ENCODE measurements around the gene SCAMP2. TPM values are rescaled to one million over a fixed set of nuclear protein-coding genes. Genes with fewer than 3 reads are reported as not detected.

Gene SCAMP2
- total RNA-seq, 1 donor from 2014 or later, result 56.4 TPM

- Histone ChIP-seq H3K4me2 (ENCODE audit: low read length) (peak overlapping the region; percentile 33), H3K9ac (ENCODE audit: low read length) (peak overlapping the region; percentile 42), H3K27me3 (ENCODE audit: insufficient read depth, low read length) (no peaks in the 10 kb centered on the region), H3K36me3 (ENCODE audit: insufficient read depth, low read length) (no peaks in the 10 kb centered on the region), H2AFZ (ENCODE audit: low read depth, low read length) (no peak overlapping the region), H3K4me1 (ENCODE audit: insufficient read depth, low read length) (peaks cover 13% of the 10 kb centered on the region), H4K20me1 (ENCODE audit: insufficient read depth, low read length) (peaks cover 73% of the 10 kb centered on the region), H3K9me3 (ENCODE audit: insufficient read depth, low read depth, low read length) (no peaks in the 10 kb centered on the region), H3K27ac (ENCODE audit: low read depth, low read length) (peak overlapping the region; percentile 30), H3K79me2 (ENCODE audit: insufficient read depth, low read length) (peaks cover 57% of the 10 kb centered on the region), H3K4me3 (ENCODE audit: insufficient read depth, low read depth, low read length) (no peak overlapping the region)
- peaks cover 25% of the 10 kb centered on the region for H3K4me1 Mint-ChIP-seq (ENCODE audit: low read depth, unreplicated experiment)
- TF ChIP-seq EZH2 (IDR thresholded peaks at IDR 0.05; ENCODE audit: insufficient read depth, low read length), result no peak
- no peak for TF ChIP-seq CTCF (IDR thresholded peaks at IDR 0.05; ENCODE audit: insufficient read depth, low read depth, low read length)
- no peak overlapping the region for H3K27ac Mint-ChIP-seq (ENCODE audit: unreplicated experiment)
- H3K27me3 Mint-ChIP-seq (ENCODE audit: low read depth, unreplicated experiment), result no peaks in the 10 kb centered on the region
- H3K36me3 Mint-ChIP-seq (ENCODE audit: low read depth, unreplicated experiment), result peaks cover 17% of the 10 kb centered on the region
- H3K4me3 Mint-ChIP-seq (ENCODE audit: unreplicated experiment), result peak overlapping the region; percentile 40
- no peak for FAIRE-seq
- H3K9me3 Mint-ChIP-seq (ENCODE audit: unreplicated experiment), result peaks cover 4% of the 10 kb centered on the region
- DNase-seq (ENCODE audit: low read depth), result peak; percentile 50
Observed at GRCh38 chr15:74863239-74864056, 9.7 kb downstream of the SCAMP2 start.

- no peak for DNase-seq (ENCODE audit: low read depth)
- no peak for FAIRE-seq
- Mint-ChIP-seq H3K4me3 (ENCODE audit: unreplicated experiment) (no peak overlapping the region), H3K9me3 (ENCODE audit: unreplicated experiment) (no peaks in the 10 kb centered on the region), H3K27me3 (ENCODE audit: low read depth, unreplicated experiment) (no peaks in the 10 kb centered on the region), H3K4me1 (ENCODE audit: low read depth, unreplicated experiment) (peaks cover 2% of the 10 kb centered on the region), H3K27ac (ENCODE audit: unreplicated experiment) (no peak overlapping the region), H3K36me3 (ENCODE audit: low read depth, unreplicated experiment) (peaks cover 4% of the 10 kb centered on the region)
- Histone ChIP-seq H3K9ac (ENCODE audit: low read length) (no peak overlapping the region), H2AFZ (ENCODE audit: low read depth, low read length) (no peak overlapping the region), H3K9me3 (ENCODE audit: insufficient read depth, low read depth, low read length) (no peaks in the 10 kb centered on the region), H3K36me3 (ENCODE audit: insufficient read depth, low read length) (no peaks in the 10 kb centered on the region), H3K4me3 (ENCODE audit: insufficient read depth, low read depth, low read length) (no peak overlapping the region), H4K20me1 (ENCODE audit: insufficient read depth, low read length) (peaks cover 63% of the 10 kb centered on the region), H3K27ac (ENCODE audit: low read depth, low read length) (no peak overlapping the region), H3K4me1 (ENCODE audit: insufficient read depth, low read length) (peaks cover 2% of the 10 kb centered on the region), H3K79me2 (ENCODE audit: insufficient read depth, low read length) (peaks cover 36% of the 10 kb centered on the region), H3K27me3 (ENCODE audit: insufficient read depth, low read length) (no peaks in the 10 kb centered on the region), H3K4me2 (ENCODE audit: low read length) (no peak overlapping the region)
- TF ChIP-seq EZH2 (IDR thresholded peaks at IDR 0.05; ENCODE audit: insufficient read depth, low read length) (no peak), CTCF (IDR thresholded peaks at IDR 0.05; ENCODE audit: insufficient read depth, low read depth, low read length) (no peak)
Observed at GRCh38 chr15:74858369-74858740, 14.8 kb downstream of the SCAMP2 start.

Measured in astrocyte (in vitro differentiated cells and primary cell).